Lung (tissue), 12 donors: Measurements from ENCODE around the gene GRHL1. TPM values are rescaled to one million over a fixed set of nuclear protein-coding genes. Genes with fewer than 3 reads are reported as not detected.

Experiments used
- ATAC-seq: fragments of 200-7000 bp; cut with Tn5 transposase; one replicate; pipeline ENCODE4 v1.9.1; 2020; ENCODE audit warnings: moderate number of reproducible peaks; ENCODE audit not compliant: insufficient read depth, low FRiP score
- DNase-seq, 3 donors: peaks; one replicate each; pipeline ENCODE4 v3.0.0-alpha.2; 2013 to 2017
- H3K27ac ChIP-seq, 2 donors: one replicate each; pipeline ENCODE4 v1.5.1; 2013; ENCODE audit warnings: mild to moderate bottlenecking in 2 of 2, moderate library complexity in 2 of 2, control low read depth in 1 of 2, inconsistent platforms in 1 of 2, low read depth in 1 of 2, low read length in 1 of 2
- H3K27me3 ChIP-seq, 3 donors: one replicate each; pipeline ENCODE4 v1.5.1; 2013; ENCODE audit warnings: low read length in 2 of 3; ENCODE audit not compliant: control insufficient read depth in 3 of 3, insufficient read depth in 3 of 3
- H3K36me3 ChIP-seq, 4 donors: one replicate each; pipeline ENCODE4 v1.5.1; 2013; ENCODE audit warnings: low read length in 4 of 4, mild to moderate bottlenecking in 1 of 4, moderate library complexity in 1 of 4; ENCODE audit not compliant: control insufficient read depth in 4 of 4, insufficient read depth in 4 of 4
- H3K4me1 ChIP-seq, 5 donors: one replicate each; pipeline ENCODE4 v1.5.1; 2013; ENCODE audit warnings: low read length in 5 of 5, mild to moderate bottlenecking in 2 of 5, moderate library complexity in 1 of 5; ENCODE audit not compliant: control insufficient read depth in 5 of 5, insufficient read depth in 5 of 5
- H3K4me3 ChIP-seq: one replicate; pipeline ENCODE4 v1.5.1; 2013; ENCODE audit warnings: mild to moderate bottlenecking, control low read depth, moderate library complexity
- H3K9ac ChIP-seq, 2 donors: one replicate each; pipeline ENCODE4 v1.5.1; 2013; ENCODE audit warnings: low read length in 2 of 2, control low read depth in 1 of 2; ENCODE audit not compliant: insufficient read depth in 1 of 2
- H3K9me3 ChIP-seq, 4 donors: one replicate each; pipeline ENCODE4 v1.5.1; 2013; ENCODE audit warnings: low read length in 3 of 4, mild to moderate bottlenecking in 1 of 4, moderate library complexity in 1 of 4; ENCODE audit not compliant: control insufficient read depth in 4 of 4, insufficient read depth in 3 of 4
- CTCF ChIP-seq: IDR thresholded peaks from 2 replicates; pipeline ENCODE4 v1.5.1; 2012; ENCODE audit warnings: mild to moderate bottlenecking; ENCODE audit errors: control extremely low read depth, extremely low read depth
- WGBS, 2 donors: extraction: QIAGEN DNeasy Blood & Tissue Kit; methylation state at CpG; one replicate each; pipeline ENCODE4 v1.1.7; 2013; 5-methylcytosine and 5-hydroxymethylcytosine counted together
- polyA plus RNA-seq, 2 donors: library from polyadenylated mRNA; stranded (reverse); fragments of 200-250 nt; gene quantifications; one replicate each; pipeline ENCODE4 v1.2.1, GENCODE V29; 2013
- total RNA-seq, 2 donors: library from RNA; depleted of rRNA in 1 of 2; stranded (reverse); fragments of >200 nt in 1 of 2; gene quantifications; one replicate each; pipeline ENCODE4 v1.2.1, GENCODE V29; 2014 to 2021
- donor health status: control.
- donor health status: control.
- donor health status: Bipolar disorder and iron deficiency.
- donor health status: healthy.
- donor health status: DM: yes; HTN: yes; CAD: no.

The GRHL1 gene
- total and polyA plus RNA-seq, 4 donors: 1.8 to 13.6 (median 5.6) TPM

DNA sequence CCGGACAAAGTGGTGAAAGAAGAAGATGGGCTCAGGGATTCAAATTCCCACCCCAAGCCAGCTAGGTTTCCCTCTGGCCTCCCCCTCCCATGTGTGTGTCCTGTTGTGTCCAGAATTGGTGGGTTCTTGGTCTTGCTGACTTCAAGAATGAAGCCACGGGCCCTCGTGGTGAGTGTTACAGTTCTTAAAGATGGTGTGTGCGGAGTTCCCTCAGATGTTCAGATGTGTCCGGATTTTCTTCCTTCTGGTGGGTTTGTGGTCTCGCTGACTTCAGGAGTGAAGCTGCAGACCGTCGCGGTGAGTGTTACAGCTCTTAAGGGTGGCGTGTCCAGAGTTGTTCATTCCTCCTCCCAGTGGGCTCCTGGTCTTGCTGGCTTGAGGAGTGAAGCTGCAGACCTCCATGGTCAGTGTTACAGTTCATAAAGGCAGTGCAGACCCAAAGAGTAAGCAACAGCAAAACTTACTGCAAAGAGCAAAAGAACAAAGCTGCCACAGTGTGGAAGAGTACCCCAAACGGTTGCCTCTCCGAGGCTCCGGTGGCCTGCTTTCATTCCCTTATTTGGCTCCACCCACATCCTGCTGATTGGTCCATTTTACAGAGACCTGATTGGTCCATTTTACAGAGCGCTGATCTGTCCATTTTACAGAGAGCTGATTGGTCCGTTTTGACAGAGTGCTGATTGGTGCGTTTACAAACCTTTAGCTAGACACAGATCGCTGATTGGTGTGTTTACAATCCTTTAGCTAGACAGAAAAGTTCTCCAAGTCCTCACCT lies 54.2 kb downstream of the GRHL1 start:
- WGBS, 2 donors: 89 to 96% methylated on average over 17 of the region's 17 CpGs
- Histone ChIP-seq H3K27ac (no peak overlapping the region), H3K27me3 (peaks cover 0 to 4% (median 0%) of the 10 kb centered on the region in 3 donors), H3K4me1 (peaks cover 0 to 17% (median 5%) of the 10 kb centered on the region in 5 donors), H3K36me3 (peaks cover 0 to 2% (median 0%) of the 10 kb centered on the region in 4 donors), H3K9me3 (no peaks in the 10 kb centered on the region), H3K4me3 (no peak overlapping the region), H3K9ac (no peak overlapping the region)
- ATAC-seq: no peak
- DNase-seq: no peak
- TF ChIP-seq CTCF: no peak

DNA sequence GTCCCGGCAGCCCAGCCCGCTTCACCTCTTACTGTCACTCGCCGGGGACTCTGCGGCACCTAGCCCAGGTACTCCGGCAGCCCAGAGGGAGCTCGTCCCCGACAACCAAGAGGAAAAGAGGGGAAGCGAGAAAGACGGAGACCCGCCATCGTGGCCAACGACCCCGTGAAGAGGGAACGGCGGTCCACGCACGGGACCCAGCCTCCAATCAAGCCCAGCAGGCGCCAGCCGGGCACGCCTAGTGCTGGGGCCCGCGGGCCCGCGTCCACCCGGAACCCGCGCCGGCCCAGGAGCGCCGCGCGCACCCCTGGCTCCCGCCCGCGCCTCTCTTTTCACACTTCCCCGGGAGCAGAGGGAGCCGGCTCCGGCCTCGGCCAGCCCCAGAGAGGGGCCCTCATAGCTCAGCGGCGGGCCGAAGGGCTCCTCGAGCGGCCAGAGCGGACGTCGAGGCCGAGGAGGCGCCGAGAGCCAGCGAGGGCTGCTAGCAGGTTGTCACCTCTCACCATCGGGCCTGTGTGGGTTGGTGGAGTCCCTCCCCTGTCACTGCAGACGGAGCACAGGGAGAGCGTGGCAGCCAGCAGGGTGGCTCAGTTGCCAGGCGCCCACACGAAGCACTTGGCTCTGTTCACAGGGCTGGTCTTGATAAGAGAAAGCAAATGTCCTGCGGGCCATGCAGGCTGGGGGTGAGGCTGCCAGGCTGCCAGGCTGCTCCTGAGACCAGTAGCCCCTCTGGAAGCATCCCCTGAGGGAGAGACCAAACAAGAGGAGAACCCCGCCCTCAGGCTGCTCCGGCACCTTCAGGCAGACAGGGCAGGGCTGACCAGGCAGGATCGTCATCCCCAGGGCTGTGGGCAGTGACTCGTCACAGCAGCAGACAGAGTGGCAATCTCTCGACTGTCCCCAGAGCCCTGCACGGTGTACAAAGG lies 55.0 kb downstream of the GRHL1 start:
- H3K27me3 ChIP-seq: peaks cover 0 to 4% (median 0%) of the 10 kb centered on the region in 3 donors
- H3K4me3 ChIP-seq: no peak overlapping the region
- ATAC-seq (peak; percentile 39), DNase-seq (peak in 2 of 3 donors; percentile 26 to 36)
- H3K27ac ChIP-seq: no peak overlapping the region
- H3K4me1 ChIP-seq: peaks cover 0 to 20% (median 5%) of the 10 kb centered on the region in 5 donors
- H3K36me3 ChIP-seq: peaks cover 0 to 2% (median 0%) of the 10 kb centered on the region in 4 donors
- no peaks in the 10 kb centered on the region for H3K9me3 ChIP-seq
- no peak for TF ChIP-seq CTCF
- H3K9ac ChIP-seq: no peak overlapping the region
- WGBS, 2 donors: 45 to 50% methylated on average over 64 of the region's 64 CpGs

DNA sequence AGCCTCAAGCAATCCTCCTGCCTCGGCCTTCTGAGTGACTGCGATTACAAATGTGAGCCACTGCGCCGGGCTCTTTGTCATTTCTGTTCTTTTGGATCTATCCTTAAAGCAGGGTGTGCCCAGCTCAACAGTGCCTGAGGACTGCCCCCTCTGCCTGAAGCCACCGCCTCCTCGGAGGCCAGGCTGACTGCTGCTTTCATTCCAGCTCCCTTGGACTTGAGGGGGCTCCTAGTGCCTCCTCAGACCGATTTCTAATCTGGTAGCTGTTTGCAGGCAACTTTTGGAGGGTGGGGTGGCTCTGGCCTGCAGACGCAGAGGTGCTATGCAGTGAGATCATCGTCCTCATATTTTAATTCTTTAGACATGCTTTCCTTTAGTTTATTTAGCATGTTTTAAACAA lies 55.9 kb downstream of the GRHL1 start:
- Histone ChIP-seq H3K4me3 (no peak overlapping the region), H3K9me3 (no peaks in the 10 kb centered on the region), H3K36me3 (peaks cover 0 to 2% (median 0%) of the 10 kb centered on the region in 4 donors), H3K27me3 (peaks cover 0 to 4% (median 0%) of the 10 kb centered on the region in 3 donors), H3K4me1 (peaks cover 0 to 20% (median 5%) of the 10 kb centered on the region in 5 donors), H3K27ac (no peak overlapping the region), H3K9ac (no peak overlapping the region)
- DNase-seq (no peak), ATAC-seq (no peak)
- no peak for TF ChIP-seq CTCF
- 88 to 90% methylated on average over 9 of the region's 9 CpGs for WGBS, 2 donors
